SK-N-SH treated with all-trans-retinoic acid at 6 μM for 48 hours (cell line): ENCODE data around the gene ALDH4A1.

Experiments
- ARNTL ChIP-seq: fragments of 450-650 bp; formaldehyde crosslinking; IDR thresholded peaks from 2 replicates; pipeline ENCODE4 v1.5.0; 2020; ENCODE audit warnings: low read depth, mild to moderate bottlenecking, moderate library complexity, borderline replicate concordance
- BACH2 ChIP-seq: fragments of 250-450 bp; sonication (Bioruptor Pico); IDR thresholded peaks from 2 replicates; pipeline ENCODE4 v1.9.0; 2021; ENCODE audit warnings: mild to moderate bottlenecking, borderline replicate concordance
- CSDC2 ChIP-seq: fragments of 250-450 bp; sonication (Bioruptor Pico); IDR thresholded peaks from 2 replicates; pipeline ENCODE4 v1.5.0; 2020; ENCODE audit warnings: mild to moderate bottlenecking, moderate library complexity
- ESRRG ChIP-seq: fragments of 250-450 bp; sonication (Bioruptor Pico); IDR thresholded peaks from 2 replicates; pipeline ENCODE4 v1.6.1; 2021; ENCODE audit warnings: mild to moderate bottlenecking
- GLIS3 ChIP-seq: fragments of 250-450 bp; sonication (Bioruptor Pico); IDR thresholded peaks from 2 replicates; pipeline ENCODE4 v1.5.0; 2020; ENCODE audit warnings: mild to moderate bottlenecking, moderate library complexity
- PATZ1 ChIP-seq: fragments of 250-450 bp; sonication (Bioruptor Pico); IDR thresholded peaks from 2 replicates; pipeline ENCODE4 v1.8.0; 2020; ENCODE audit warnings: mild to moderate bottlenecking, moderate library complexity, borderline replicate concordance
- PPARA ChIP-seq: fragments of 250-450 bp; sonication (Bioruptor Pico); IDR thresholded peaks from 2 replicates; pipeline ENCODE4 v1.5.0; 2020; ENCODE audit warnings: mild to moderate bottlenecking, borderline replicate concordance
- SNAI2 ChIP-seq: fragments of 250-450 bp; sonication (Bioruptor Pico); IDR thresholded peaks from 2 replicates; pipeline ENCODE4 v1.5.0; 2020; ENCODE audit warnings: mild to moderate bottlenecking, moderate library complexity
- TCF4 ChIP-seq: fragments of 250-450 bp; sonication (Bioruptor Pico); IDR thresholded peaks from 2 replicates; pipeline ENCODE4 v1.8.0; 2021; ENCODE audit warnings: mild to moderate bottlenecking, moderate library complexity, borderline replicate concordance
- ZFP30 ChIP-seq: fragments of 450-650 bp; formaldehyde crosslinking; IDR thresholded peaks from 2 replicates; pipeline ENCODE4 v1.5.0; 2022; ENCODE audit warnings: mild to moderate bottlenecking, moderate library complexity
- ZNF565 ChIP-seq: fragments of 450-650 bp; formaldehyde crosslinking; conservative IDR thresholded peaks from 2 replicates; pipeline ENCODE4 v1.5.0; 2020; ENCODE audit warnings: low read depth, mild to moderate bottlenecking, moderate library complexity
- ZNF8 ChIP-seq: fragments of 450-650 bp; formaldehyde crosslinking; IDR thresholded peaks from 2 replicates; pipeline ENCODE4 v1.5.0; 2020; ENCODE audit warnings: mild to moderate bottlenecking, moderate library complexity
- TF ChIP-seq, protein P1 (sequence below): fragments of 250-450 bp; sonication (Bioruptor Pico); IDR thresholded peaks from 2 replicates; pipeline ENCODE4 v1.5.1; 2020; ENCODE audit warnings: low read depth, mild to moderate bottlenecking, moderate library complexity

GRCh38 chr1:18951416-18951815, 49.1 kb upstream of the ALDH4A1 start:
- TF ChIP-seq TCF4 (CRISPR knock-in tag) (no peak), ZNF565 (CRISPR knock-in tag) (no peak), BACH2 (CRISPR knock-in tag) (no peak), CSDC2 (CRISPR knock-in tag) (no peak), ARNTL (CRISPR knock-in tag) (no peak), GLIS3 (CRISPR knock-in tag) (no peak), ESRRG (no peak), SNAI2 (no peak), ZNF8 (CRISPR knock-in tag) (no peak), ZFP30 (CRISPR knock-in tag) (no peak), PATZ1 (CRISPR knock-in tag) (no peak), PPARA (CRISPR knock-in tag) (no peak)
- TF ChIP-seq, protein P1, sequence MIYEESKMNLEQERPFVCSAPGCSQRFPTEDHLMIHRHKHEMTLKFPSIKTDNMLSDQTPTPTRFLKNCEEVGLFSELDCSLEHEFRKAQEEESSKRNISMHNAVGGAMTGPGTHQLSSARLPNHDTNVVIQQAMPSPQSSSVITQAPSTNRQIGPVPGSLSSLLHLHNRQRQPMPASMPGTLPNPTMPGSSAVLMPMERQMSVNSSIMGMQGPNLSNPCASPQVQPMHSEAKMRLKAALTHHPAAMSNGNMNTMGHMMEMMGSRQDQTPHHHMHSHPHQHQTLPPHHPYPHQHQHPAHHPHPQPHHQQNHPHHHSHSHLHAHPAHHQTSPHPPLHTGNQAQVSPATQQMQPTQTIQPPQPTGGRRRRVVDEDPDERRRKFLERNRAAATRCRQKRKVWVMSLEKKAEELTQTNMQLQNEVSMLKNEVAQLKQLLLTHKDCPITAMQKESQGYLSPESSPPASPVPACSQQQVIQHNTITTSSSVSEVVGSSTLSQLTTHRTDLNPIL (CRISPR knock-in tag), result no peak
